ENCODE data around the gene OPALIN. TPM values are rescaled to one million over a fixed set of nuclear protein-coding genes. Genes with fewer than 3 reads are reported as not detected.

Gene OPALIN
- total and polyA plus RNA-seq, 2 donors from 2014 or later: not detected

GRCh38 chr10:96384506-96384905 lies 25.7 kb upstream of the OPALIN start:
- no peaks in the 10 kb centered on the region for H3K9me3 ChIP-seq (ENCODE audit: control insufficient read depth in 2 of 3, insufficient read depth in 1 of 3, low read length in 3 of 3)
- H3K27me3 ChIP-seq (ENCODE audit: control insufficient read depth, insufficient read depth, low read length): no peaks in the 10 kb centered on the region
- no peak overlapping the region for H3K27ac ChIP-seq (ENCODE audit: low read depth in 2 of 2, low read length in 2 of 2)
- H3K36me3 ChIP-seq (ENCODE audit: control insufficient read depth in 2 of 3, insufficient read depth in 3 of 3, low read length in 3 of 3): no peaks in the 10 kb centered on the region
- H3K9ac ChIP-seq (ENCODE audit: low read length in 3 of 3): no peak overlapping the region
- FAIRE-seq (no peak), DNase-seq (peak in 4 of 5 donors; percentile 32 to 48 (median 38))
- no peak overlapping the region for H3K4me3 ChIP-seq (ENCODE audit: low read length in 3 of 3)
- intact Hi-C loops (cut with DNase I): no loop called here
- H3K4me1 ChIP-seq (ENCODE audit: control insufficient read depth in 2 of 3, insufficient read depth in 2 of 3, low read depth in 1 of 3, low read length in 3 of 3): no peaks in the 10 kb centered on the region
- no peak for TF ChIP-seq CTCF (IDR thresholded peaks at IDR 0.05; ENCODE audit: borderline replicate concordance, extremely low read depth, insufficient read depth)

GRCh38 chr10:96380821-96381220 lies 22.0 kb upstream of the OPALIN start:
- Histone ChIP-seq H3K9me3 (ENCODE audit: control insufficient read depth in 2 of 3, insufficient read depth in 1 of 3, low read length in 3 of 3) (no peaks in the 10 kb centered on the region), H3K27ac (ENCODE audit: low read depth in 2 of 2, low read length in 2 of 2) (no peak overlapping the region), H3K36me3 (ENCODE audit: control insufficient read depth in 2 of 3, insufficient read depth in 3 of 3, low read length in 3 of 3) (no peaks in the 10 kb centered on the region), H3K9ac (ENCODE audit: low read length in 3 of 3) (no peak overlapping the region), H3K4me1 (ENCODE audit: control insufficient read depth in 2 of 3, insufficient read depth in 2 of 3, low read depth in 1 of 3, low read length in 3 of 3) (peaks cover 0 to under 1% (median 0%) of the 10 kb centered on the region in 3 donors), H3K27me3 (ENCODE audit: control insufficient read depth, insufficient read depth, low read length) (no peaks in the 10 kb centered on the region), H3K4me3 (ENCODE audit: low read length in 3 of 3) (no peak overlapping the region)
- no peak for TF ChIP-seq CTCF (IDR thresholded peaks at IDR 0.05; ENCODE audit: borderline replicate concordance, extremely low read depth, insufficient read depth)
- intact Hi-C loops (cut with DNase I): no loop called here
- FAIRE-seq (no peak), DNase-seq (no peak)

- no peaks in the 10 kb centered on the region for H3K9me3 ChIP-seq (ENCODE audit: control insufficient read depth in 2 of 3, insufficient read depth in 1 of 3, low read length in 3 of 3)
- DNase-seq (no peak), FAIRE-seq (no peak)
- H3K27ac ChIP-seq (ENCODE audit: low read depth in 2 of 2, low read length in 2 of 2): no peak overlapping the region
- intact Hi-C loops (cut with DNase I): no loop called here
- H3K27me3 ChIP-seq (ENCODE audit: control insufficient read depth, insufficient read depth, low read length): no peaks in the 10 kb centered on the region
- H3K4me1 ChIP-seq (ENCODE audit: control insufficient read depth in 2 of 3, insufficient read depth in 2 of 3, low read depth in 1 of 3, low read length in 3 of 3): peaks cover 0 to 7% (median 4%) of the 10 kb centered on the region in 3 donors
- H3K9ac ChIP-seq (ENCODE audit: low read length in 3 of 3): no peak overlapping the region
- TF ChIP-seq CTCF (IDR thresholded peaks at IDR 0.05; ENCODE audit: borderline replicate concordance, extremely low read depth, insufficient read depth): no peak
- no peak overlapping the region for H3K4me3 ChIP-seq (ENCODE audit: low read length in 3 of 3)
- H3K36me3 ChIP-seq (ENCODE audit: control insufficient read depth in 2 of 3, insufficient read depth in 3 of 3, low read length in 3 of 3): no peaks in the 10 kb centered on the region
Observed at GRCh38 chr10:96379758-96380157, 21.0 kb upstream of the OPALIN start.

GRCh38 chr10:96378741-96379140 lies 19.9 kb upstream of the OPALIN start:
- Histone ChIP-seq H3K36me3 (ENCODE audit: control insufficient read depth in 2 of 3, insufficient read depth in 3 of 3, low read length in 3 of 3) (no peaks in the 10 kb centered on the region), H3K27ac (ENCODE audit: low read depth in 2 of 2, low read length in 2 of 2) (no peak overlapping the region), H3K9me3 (ENCODE audit: control insufficient read depth in 2 of 3, insufficient read depth in 1 of 3, low read length in 3 of 3) (no peaks in the 10 kb centered on the region), H3K4me1 (ENCODE audit: control insufficient read depth in 2 of 3, insufficient read depth in 2 of 3, low read depth in 1 of 3, low read length in 3 of 3) (peaks cover 0 to 7% (median 5%) of the 10 kb centered on the region in 3 donors), H3K27me3 (ENCODE audit: control insufficient read depth, insufficient read depth, low read length) (no peaks in the 10 kb centered on the region), H3K4me3 (ENCODE audit: low read length in 3 of 3) (no peak overlapping the region), H3K9ac (ENCODE audit: low read length in 3 of 3) (no peak overlapping the region)
- no peak for FAIRE-seq
- intact Hi-C loops (cut with DNase I): no loop called here
- no peak for DNase-seq
- no peak for TF ChIP-seq CTCF (IDR thresholded peaks at IDR 0.05; ENCODE audit: borderline replicate concordance, extremely low read depth, insufficient read depth)
